ENCODE measurements around the gene ONECUT2. TPM values are rescaled to one million over a fixed set of nuclear protein-coding genes. Genes with fewer than 3 reads are reported as not detected.
A peak's percentile ranks its signal among the peaks of the same experiment; 100 is the strongest.
"Not testable (repeated sequence)": the region's sequence is repeated elsewhere in the genome, so short reads cannot be mapped to it uniquely, and the experiment has no call there.

The ONECUT2 gene
- total RNA-seq, 1 experiment from 2014 or later = 1.2 TPM

DNA sequence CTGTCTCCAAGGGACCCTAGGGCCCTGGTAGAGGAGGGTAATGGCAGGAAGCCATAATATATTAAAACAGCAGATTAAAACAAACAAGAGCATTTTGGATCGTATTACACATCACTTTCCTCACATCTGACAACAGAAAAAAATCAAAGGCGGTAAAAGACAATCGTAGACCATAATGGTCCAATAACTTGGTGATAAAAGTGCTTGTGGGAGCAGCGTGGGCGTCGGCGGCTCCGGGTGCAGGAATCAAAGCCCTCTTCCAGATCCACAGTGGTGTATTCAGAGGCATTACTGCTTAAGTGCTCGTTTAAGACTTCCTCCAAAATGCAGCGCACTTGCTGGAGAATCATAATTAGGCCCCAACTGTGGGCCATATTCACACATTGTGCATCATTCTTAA lies 83.4 kb downstream of the ONECUT2 start:
- ChIA-PET CTCF (no interaction called here), POLR2A (ENCODE audit: low non-redundant PET) (no interaction called here)
- H3K4me1 ChIP-seq (ENCODE audit: insufficient read depth, low read length, poor library complexity, severe bottlenecking) = no peaks in the 10 kb centered on the region
- no peak overlapping the region for H3K4me3 ChIP-seq (ENCODE audit: low read depth, low read length, poor library complexity, severe bottlenecking)
- H3K27ac ChIP-seq (ENCODE audit: low read depth, low read length, poor library complexity, severe bottlenecking) = no peak overlapping the region
- TF ChIP-seq, protein P1, sequence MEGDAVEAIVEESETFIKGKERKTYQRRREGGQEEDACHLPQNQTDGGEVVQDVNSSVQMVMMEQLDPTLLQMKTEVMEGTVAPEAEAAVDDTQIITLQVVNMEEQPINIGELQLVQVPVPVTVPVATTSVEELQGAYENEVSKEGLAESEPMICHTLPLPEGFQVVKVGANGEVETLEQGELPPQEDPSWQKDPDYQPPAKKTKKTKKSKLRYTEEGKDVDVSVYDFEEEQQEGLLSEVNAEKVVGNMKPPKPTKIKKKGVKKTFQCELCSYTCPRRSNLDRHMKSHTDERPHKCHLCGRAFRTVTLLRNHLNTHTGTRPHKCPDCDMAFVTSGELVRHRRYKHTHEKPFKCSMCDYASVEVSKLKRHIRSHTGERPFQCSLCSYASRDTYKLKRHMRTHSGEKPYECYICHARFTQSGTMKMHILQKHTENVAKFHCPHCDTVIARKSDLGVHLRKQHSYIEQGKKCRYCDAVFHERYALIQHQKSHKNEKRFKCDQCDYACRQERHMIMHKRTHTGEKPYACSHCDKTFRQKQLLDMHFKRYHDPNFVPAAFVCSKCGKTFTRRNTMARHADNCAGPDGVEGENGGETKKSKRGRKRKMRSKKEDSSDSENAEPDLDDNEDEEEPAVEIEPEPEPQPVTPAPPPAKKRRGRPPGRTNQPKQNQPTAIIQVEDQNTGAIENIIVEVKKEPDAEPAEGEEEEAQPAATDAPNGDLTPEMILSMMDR (conservative IDR thresholded peaks at IDR 0.05; ENCODE audit: low read depth, low read length) = no peak
- TF ChIP-seq EZH2 (IDR thresholded peaks at IDR 0.05; ENCODE audit: borderline replicate concordance, low read depth, low read length, poor library complexity, severe bottlenecking) = no peak
- peak; percentile 19 for DNase-seq (ENCODE audit: low spot score)
- no peaks in the 10 kb centered on the region for H3K36me3 ChIP-seq (ENCODE audit: insufficient read depth, low read length, poor library complexity, severe bottlenecking)
- peaks cover 5% of the 10 kb centered on the region for H3K27me3 ChIP-seq (replicated peaks; ENCODE audit: insufficient read depth, low read depth, low read length, poor library complexity)
- BruUV-seq (replicated peaks) = no TSS peak
- no peaks in the 10 kb centered on the region for H3K9me3 ChIP-seq (ENCODE audit: low read depth, low read length, poor library complexity, severe bottlenecking)
- intact Hi-C loops (cut with micrococcal nuclease; ENCODE audit: unreplicated experiment) = no loop called here

DNA sequence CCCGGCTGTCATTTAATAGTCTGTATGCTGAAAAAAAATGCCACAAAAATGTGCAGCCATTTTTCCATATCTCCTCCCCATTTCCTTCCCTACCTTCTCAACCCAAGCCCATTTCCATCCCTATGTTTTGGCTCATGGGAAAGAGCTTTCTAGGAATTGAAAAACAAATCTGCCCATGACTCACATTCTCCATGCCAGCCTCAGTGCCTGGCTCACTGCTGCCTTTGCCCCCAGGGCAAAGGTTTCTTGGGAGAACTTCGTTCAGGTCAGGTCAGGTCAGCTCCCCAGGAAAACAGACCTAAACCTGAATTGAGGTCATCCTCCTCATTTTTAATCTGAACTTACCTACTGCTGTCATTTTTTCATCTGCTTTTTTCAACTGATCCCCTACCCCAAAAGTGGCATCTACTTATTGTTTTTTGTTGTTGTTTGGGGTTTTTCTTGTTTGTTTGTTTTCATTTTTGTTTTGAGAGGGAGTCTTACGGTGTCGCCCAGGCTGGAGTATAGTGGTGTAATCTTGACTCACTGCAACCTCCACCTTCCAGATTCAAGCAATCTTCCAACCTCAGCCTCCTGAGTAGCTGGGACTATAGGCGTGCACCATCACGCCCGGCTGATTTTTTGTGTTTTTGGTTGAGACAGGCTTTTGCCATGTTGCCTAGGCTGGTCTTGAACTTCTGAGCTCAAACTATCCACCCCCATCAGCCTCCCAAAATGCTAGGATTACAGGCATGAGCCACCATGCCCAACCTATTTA lies 84.7 kb downstream of the ONECUT2 start:
- ChIA-PET CTCF (no interaction called here), POLR2A (ENCODE audit: low non-redundant PET) (no interaction called here)
- no TSS peak for BruUV-seq (replicated peaks)
- H3K36me3 ChIP-seq (ENCODE audit: insufficient read depth, low read length, poor library complexity, severe bottlenecking) = no peaks in the 10 kb centered on the region
- intact Hi-C loops (cut with micrococcal nuclease; ENCODE audit: unreplicated experiment) = no loop called here
- no peak for DNase-seq (ENCODE audit: low spot score)
- H3K4me1 ChIP-seq (ENCODE audit: insufficient read depth, low read length, poor library complexity, severe bottlenecking) = no peaks in the 10 kb centered on the region
- H3K4me3 ChIP-seq (ENCODE audit: low read depth, low read length, poor library complexity, severe bottlenecking) = no peak overlapping the region
- H3K9me3 ChIP-seq (ENCODE audit: low read depth, low read length, poor library complexity, severe bottlenecking) = no peaks in the 10 kb centered on the region
- TF ChIP-seq, protein P1 (conservative IDR thresholded peaks at IDR 0.05; ENCODE audit: low read depth, low read length) = no peak
- TF ChIP-seq EZH2 (IDR thresholded peaks at IDR 0.05; ENCODE audit: borderline replicate concordance, low read depth, low read length, poor library complexity, severe bottlenecking) = no peak
- peaks cover 2% of the 10 kb centered on the region for H3K27me3 ChIP-seq (replicated peaks; ENCODE audit: insufficient read depth, low read depth, low read length, poor library complexity)
- H3K27ac ChIP-seq (ENCODE audit: low read depth, low read length, poor library complexity, severe bottlenecking) = no peak overlapping the region

DNA sequence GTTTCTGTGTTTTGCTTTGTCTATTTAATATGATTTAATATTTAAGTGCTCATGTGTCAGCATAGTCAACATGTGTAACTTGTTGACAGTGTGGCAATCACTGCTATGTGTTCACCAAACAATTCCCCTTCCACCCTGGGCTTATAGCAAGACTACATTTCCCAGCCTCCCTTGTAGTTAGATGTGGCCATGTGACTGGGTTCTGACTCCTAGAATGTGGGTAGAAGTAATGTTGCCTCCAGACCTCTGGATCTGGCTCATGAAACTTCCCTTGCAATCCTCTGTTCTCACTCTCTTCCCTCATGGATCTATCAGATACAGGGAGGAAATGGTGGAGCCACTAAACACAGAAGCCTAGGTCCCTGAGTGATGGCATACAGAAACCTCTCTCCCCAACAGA lies 87.2 kb downstream of the ONECUT2 start:
- CTCF ChIA-PET; POLR2A ChIA-PET (ENCODE audit: low non-redundant PET); H3K36me3 ChIP-seq (ENCODE audit: insufficient read depth, low read length, poor library complexity, severe bottlenecking); H3K4me1 ChIP-seq (ENCODE audit: insufficient read depth, low read length, poor library complexity, severe bottlenecking); H3K4me3 ChIP-seq (ENCODE audit: low read depth, low read length, poor library complexity, severe bottlenecking); intact Hi-C loops (cut with micrococcal nuclease; ENCODE audit: unreplicated experiment); H3K27me3 ChIP-seq (replicated peaks; ENCODE audit: insufficient read depth, low read depth, low read length, poor library complexity); BruUV-seq (replicated peaks); H3K9me3 ChIP-seq (ENCODE audit: low read depth, low read length, poor library complexity, severe bottlenecking); H3K27ac ChIP-seq (ENCODE audit: low read depth, low read length, poor library complexity, severe bottlenecking); DNase-seq (ENCODE audit: low spot score): not testable (repeated sequence)
